ENCODE results near the gene OR2T27. TPM values are rescaled to one million over a fixed set of nuclear protein-coding genes. Genes with fewer than 3 reads are reported as not detected.

OR2T27 gene
- total RNA-seq, 1 experiment from 2014 or later: not detected

GRCh38 chr1:248702714-248703113 is 47.4 kb upstream of the OR2T27 start, which contains the start of gene OR14I1 (continued):
- TF ChIP-seq SP1 (IDR thresholded peaks at IDR 0.05; ENCODE audit: low read depth) (no peak), SRF (IDR thresholded peaks at IDR 0.05; ENCODE audit: low read depth) (no peak), ATF3 (IDR thresholded peaks at IDR 0.05) (no peak), POLR2A (IDR thresholded peaks at IDR 0.05; ENCODE audit: borderline replicate concordance, extremely low read depth, insufficient read depth, insufficient read length) (no peak), CTCF (IDR thresholded peaks at IDR 0.05 in 2 of 3, conservative IDR thresholded peaks at IDR 0.05 in 1 of 3; ENCODE audit: borderline replicate concordance in 1 of 3, insufficient read depth in 1 of 3, low read depth in 2 of 3, low read length in 2 of 3) (no peak), FOSL1 (IDR thresholded peaks at IDR 0.05; ENCODE audit: low read depth) (no peak), JUND (IDR thresholded peaks at IDR 0.05) (no peak)

- no peak for TF ChIP-seq REST (IDR thresholded peaks at IDR 0.05; ENCODE audit: low read depth)
- TF ChIP-seq RAD21 (IDR thresholded peaks at IDR 0.05; ENCODE audit: low read depth): no peak
- no peak for TF ChIP-seq CTCF (IDR thresholded peaks at IDR 0.05 in 2 of 3, conservative IDR thresholded peaks at IDR 0.05 in 1 of 3; ENCODE audit: borderline replicate concordance in 1 of 3, insufficient read depth in 1 of 3, low read depth in 2 of 3, low read length in 2 of 3)
- no peak for TF ChIP-seq ZNF274 (IDR thresholded peaks at IDR 0.05; ENCODE audit: low read depth, low read length)
- no peak for TF ChIP-seq FOSL1 (IDR thresholded peaks at IDR 0.05; ENCODE audit: low read depth)
- TF ChIP-seq TCF7L2 (IDR thresholded peaks at IDR 0.05; ENCODE audit: borderline replicate concordance, extremely low read depth, insufficient read depth, insufficient read length): no peak
- no peak for TF ChIP-seq MAX (IDR thresholded peaks at IDR 0.05)
- TF ChIP-seq ELF1 (IDR thresholded peaks at IDR 0.05; ENCODE audit: borderline replicate concordance, low read depth): no peak
- TF ChIP-seq SIN3A (IDR thresholded peaks at IDR 0.05; ENCODE audit: low read depth): no peak
- TF ChIP-seq SP1 (IDR thresholded peaks at IDR 0.05; ENCODE audit: low read depth): no peak
- no peak for TF ChIP-seq YY1 (IDR thresholded peaks at IDR 0.05; ENCODE audit: extremely low read depth, insufficient replicate concordance, low read depth, low read length)
- TF ChIP-seq POLR2AphosphoS5 (IDR thresholded peaks at IDR 0.05; ENCODE audit: low read depth, low read length): no peak
- TF ChIP-seq CEBPB (IDR thresholded peaks at IDR 0.05; ENCODE audit: low read depth): no peak
- TF ChIP-seq EZH2phosphoT487 (IDR thresholded peaks at IDR 0.05; ENCODE audit: borderline replicate concordance): no peak
- TF ChIP-seq POLR2A (IDR thresholded peaks at IDR 0.05; ENCODE audit: borderline replicate concordance, extremely low read depth, insufficient read depth, insufficient read length): no peak
- no peaks in the 10 kb centered on the region for H3K36me3 ChIP-seq (ENCODE audit: control insufficient read depth in 1 of 2, insufficient read depth in 2 of 2, low read length in 2 of 2)
- POLR2A ChIA-PET: no interaction called here
These were observed 43.8 kb upstream of the OR2T27 start for GRCh38 chr1:248699099-248699498.

More at GRCh38 chr1:248699099-248699498, 43.8 kb upstream of the OR2T27 start:
- Histone ChIP-seq H3K4me1 (ENCODE audit: control insufficient read depth in 1 of 2, insufficient read depth in 2 of 2, low read length in 2 of 2) (no peaks in the 10 kb centered on the region), H4K20me1 (ENCODE audit: insufficient read depth) (no peaks in the 10 kb centered on the region), H3K4me2 (ENCODE audit: low read length) (no peak overlapping the region), H3K9ac (ENCODE audit: low read length) (no peak overlapping the region), H3K27me3 (ENCODE audit: insufficient read depth, low read length) (no peaks in the 10 kb centered on the region), H3K4me3 (replicated peaks in 1 of 2; ENCODE audit: low read depth in 1 of 2, low read length in 2 of 2) (no peak overlapping the region), H3K27ac (ENCODE audit: low read depth, low read length) (no peak overlapping the region), H2AFZ (ENCODE audit: low read depth, low read length, poor library complexity, severe bottlenecking) (no peak overlapping the region), H3K9me2 (ENCODE audit: insufficient read depth) (no peaks in the 10 kb centered on the region), H3K79me2 (ENCODE audit: insufficient read depth, low read length) (no peaks in the 10 kb centered on the region), H3K9me3 (ENCODE audit: control insufficient read depth in 1 of 2, insufficient read depth in 1 of 2, low read depth in 1 of 2, low read length in 2 of 2) (no peaks in the 10 kb centered on the region)
- DNase-seq (ENCODE audit: low read depth, low spot score) (no peak), ATAC-seq (no peak)
- BruUV-seq (replicated peaks): no TSS peak
- RAD21 ChIA-PET (ENCODE audit: low non-redundant PET in 1 of 2, low total read pairs in 2 of 2, uncharacterized antibody in 2 of 2, unreplicated experiment in 2 of 2): no interaction called here
- CTCF ChIA-PET: no interaction called here
- intact Hi-C loops (cut with micrococcal nuclease): no loop called here

Measured in HCT116 (cell line).